ENCODE results near the gene IER5L.

The IER5L gene

DNA sequence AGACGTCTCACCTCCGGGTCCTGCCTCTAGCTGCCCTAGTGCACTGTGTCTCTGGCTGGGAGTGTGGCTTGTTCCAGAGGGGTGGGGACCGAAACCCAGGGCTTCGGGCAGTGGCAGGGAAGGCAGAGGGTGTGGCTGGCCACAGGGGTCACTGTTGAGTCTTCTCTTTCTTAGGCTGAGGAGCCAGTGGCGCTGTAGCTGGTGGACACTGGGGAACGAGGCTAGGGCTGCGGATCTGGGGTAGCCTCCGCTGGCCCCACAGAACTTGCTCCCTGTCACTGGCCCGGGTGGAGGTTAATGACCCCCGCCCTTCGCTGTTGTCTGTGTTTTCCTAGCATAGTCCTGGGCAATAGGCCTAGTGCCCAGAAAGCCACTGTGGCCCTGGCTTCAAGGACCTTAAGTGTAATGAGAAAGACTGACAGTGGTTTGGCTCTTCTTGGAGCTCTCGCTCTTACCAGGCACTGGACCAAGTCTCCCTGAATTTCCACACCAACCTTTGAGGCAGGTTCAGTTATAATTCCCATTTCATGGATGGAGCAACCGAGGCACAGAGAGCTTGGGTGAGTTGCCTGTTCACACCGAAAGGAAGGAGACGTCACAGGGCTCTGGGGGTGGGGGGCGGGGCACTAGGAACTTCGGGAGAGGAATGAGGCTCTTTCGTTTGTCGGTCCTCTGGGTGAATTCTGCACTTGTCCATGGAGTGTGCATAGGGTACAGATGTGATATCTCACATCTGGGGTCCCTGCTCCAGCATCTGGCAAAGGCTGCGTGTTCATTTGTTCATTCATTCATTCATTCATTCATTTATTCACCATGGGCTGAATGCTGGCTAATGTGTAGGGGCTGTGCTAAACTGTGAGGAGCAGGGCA lies 4.8 kb upstream of the IER5L start:
- no peak for FAIRE-seq
- no peak for DNase-seq (ENCODE audit: insufficient read length, low spot score)
- TF ChIP-seq, protein P1, sequence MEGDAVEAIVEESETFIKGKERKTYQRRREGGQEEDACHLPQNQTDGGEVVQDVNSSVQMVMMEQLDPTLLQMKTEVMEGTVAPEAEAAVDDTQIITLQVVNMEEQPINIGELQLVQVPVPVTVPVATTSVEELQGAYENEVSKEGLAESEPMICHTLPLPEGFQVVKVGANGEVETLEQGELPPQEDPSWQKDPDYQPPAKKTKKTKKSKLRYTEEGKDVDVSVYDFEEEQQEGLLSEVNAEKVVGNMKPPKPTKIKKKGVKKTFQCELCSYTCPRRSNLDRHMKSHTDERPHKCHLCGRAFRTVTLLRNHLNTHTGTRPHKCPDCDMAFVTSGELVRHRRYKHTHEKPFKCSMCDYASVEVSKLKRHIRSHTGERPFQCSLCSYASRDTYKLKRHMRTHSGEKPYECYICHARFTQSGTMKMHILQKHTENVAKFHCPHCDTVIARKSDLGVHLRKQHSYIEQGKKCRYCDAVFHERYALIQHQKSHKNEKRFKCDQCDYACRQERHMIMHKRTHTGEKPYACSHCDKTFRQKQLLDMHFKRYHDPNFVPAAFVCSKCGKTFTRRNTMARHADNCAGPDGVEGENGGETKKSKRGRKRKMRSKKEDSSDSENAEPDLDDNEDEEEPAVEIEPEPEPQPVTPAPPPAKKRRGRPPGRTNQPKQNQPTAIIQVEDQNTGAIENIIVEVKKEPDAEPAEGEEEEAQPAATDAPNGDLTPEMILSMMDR (IDR thresholded peaks at IDR 0.05; ENCODE audit: insufficient read depth, missing control alignments): no peak

DNA sequence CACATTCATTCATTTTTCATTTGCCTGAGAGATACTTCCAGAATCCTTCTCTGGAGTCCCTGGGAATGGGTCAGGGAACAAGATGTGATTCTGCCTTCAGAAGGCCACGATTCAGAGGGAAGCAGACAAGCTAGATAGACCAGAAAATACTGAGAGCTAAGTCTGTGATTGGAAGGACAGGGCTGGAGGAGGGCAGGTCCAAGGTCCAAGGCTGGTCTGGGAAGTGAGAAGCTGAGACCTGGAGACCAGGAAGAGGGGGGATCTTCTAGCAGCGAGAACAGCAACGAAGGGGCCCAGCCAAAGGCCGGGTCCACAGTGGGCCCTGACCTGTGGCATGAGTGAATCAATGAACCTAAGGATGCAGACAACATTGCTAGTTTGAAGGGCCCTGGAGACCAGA lies 4.1 kb upstream of the IER5L start:
- no peak for DNase-seq (ENCODE audit: insufficient read length, low spot score)
- TF ChIP-seq, protein P1 (IDR thresholded peaks at IDR 0.05; ENCODE audit: insufficient read depth, missing control alignments): no peak
- no peak for FAIRE-seq

DNA sequence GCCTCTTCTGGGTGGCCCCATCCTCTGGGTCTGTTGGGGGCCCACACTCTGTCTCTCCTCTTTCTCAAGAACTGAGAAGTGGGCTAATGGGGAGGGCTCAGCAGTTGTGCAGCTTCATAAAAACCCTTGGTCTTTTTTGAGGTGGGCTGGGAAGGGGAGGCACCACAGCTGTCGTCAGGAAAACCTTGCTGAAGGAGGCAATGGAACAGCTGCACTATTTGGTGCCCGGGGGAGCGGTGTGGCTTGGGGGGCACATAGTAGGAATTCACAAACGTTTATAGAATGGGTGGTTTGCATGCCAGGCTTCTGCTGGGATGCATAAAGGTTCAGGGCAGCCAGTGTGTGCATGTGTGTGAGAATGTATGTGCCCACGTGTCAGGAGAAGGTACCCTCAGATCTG lies 3.2 kb upstream of the IER5L start:
- TF ChIP-seq, protein P1 (IDR thresholded peaks at IDR 0.05; ENCODE audit: insufficient read depth, missing control alignments): no peak
- no peak for DNase-seq (ENCODE audit: insufficient read length, low spot score)
- no peak for FAIRE-seq

DNA sequence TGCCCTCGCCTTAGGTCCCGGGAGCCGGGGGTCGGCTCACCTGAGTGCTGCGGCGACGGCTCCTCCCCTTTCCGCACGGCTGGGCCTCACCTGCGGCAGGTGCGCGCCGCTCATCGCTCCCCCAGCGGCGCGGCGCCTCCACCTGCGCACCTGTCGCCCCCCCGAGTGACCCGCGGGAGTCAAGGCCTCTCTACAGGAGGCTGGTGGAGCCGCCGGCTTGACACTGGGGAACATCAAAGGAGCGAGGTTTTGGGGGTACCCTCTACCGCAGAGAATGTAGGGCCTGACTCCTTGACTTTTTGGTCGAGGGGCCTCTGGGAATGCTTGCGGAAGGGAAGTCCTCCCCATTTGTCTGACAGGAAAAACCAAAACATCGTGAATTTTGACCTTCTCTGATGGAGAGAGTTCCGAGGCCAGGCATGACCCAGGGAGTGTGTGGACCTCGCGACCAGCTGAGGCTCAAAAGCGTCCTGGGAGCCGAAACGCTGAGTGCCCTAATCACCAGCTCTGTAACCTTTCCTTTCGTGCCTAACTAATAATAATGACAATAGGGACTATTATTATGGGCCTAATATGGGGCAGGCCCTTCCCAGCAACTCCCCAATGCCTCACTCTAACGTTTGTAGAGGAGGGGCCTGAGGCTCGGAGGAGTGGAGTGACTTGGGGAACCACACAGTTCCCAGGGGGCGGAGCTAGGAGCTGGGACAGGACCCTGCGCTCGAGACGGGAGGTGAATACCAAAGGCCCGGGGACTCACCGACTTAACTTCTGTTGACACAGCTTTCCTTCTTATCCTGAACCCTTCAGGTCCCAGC lies 714 bp upstream of the IER5L start:
- TF ChIP-seq, protein P1 (IDR thresholded peaks at IDR 0.05; ENCODE audit: insufficient read depth, missing control alignments): no peak
- DNase-seq (ENCODE audit: insufficient read length, low spot score): no peak
- FAIRE-seq: no peak

DNA sequence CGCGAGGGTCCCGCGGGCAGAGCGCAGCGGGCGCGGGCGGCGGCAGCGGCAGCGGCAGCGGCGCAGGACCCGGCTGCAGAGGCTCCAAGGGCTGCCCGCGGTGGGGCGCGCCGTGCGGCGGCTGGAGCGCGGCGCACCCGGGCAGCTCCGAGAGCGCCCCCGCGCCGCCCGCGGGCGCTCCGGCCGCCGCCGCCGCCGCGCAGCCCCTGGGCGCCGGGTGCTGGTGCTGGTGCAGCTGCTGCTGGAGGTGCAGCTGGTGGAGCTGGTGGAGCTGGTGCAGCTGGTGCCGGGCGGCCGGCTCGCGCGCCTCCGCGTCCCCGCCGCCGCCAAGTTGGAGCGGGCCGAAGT lies 644 bp downstream of the IER5L start:
- FAIRE-seq (no peak), DNase-seq (ENCODE audit: insufficient read length, low spot score) (peak; percentile 24)
- TF ChIP-seq, protein P1 (IDR thresholded peaks at IDR 0.05; ENCODE audit: insufficient read depth, missing control alignments): no peak

DNA sequence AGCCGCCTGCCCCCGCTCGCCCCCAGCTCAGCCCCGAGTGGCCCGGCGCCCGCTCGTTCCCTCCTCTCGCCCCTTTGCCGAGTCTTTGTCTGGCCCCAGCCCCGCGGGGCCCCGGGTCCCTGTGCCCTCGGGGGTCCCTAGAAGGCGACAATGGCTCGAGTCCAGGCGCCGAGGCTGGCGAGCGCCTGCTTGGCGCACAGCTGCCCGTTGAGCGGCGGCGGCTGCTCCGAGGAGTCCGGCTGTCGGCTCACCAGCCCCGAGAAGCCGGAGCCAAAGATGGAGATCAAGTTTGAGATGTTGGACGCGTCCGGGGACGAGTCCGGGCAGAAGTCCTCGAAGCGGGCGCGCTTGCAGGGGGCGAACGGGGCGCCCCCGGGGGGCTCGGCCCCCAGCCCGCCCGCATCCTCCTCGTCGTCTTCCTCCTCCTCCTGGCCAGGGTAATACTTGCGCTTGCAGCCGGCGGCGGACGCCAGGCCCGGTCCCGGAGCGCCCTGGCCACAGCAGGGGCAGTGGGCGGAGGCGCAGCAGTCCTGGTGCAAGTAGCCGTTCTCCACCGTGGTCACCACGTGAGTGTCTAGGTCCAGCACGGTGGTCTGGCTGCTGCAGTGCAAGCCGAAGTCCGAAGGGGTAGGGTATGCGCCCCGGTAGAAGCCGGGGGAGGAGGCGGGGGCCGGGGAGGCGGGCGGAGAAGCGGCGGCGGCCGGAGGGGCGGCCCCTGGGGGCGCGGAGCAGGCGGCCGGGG lies 1.2 kb downstream of the IER5L start:
- DNase-seq (ENCODE audit: insufficient read length, low spot score) (peak; percentile 31), FAIRE-seq (no peak)
- TF ChIP-seq, protein P1 (IDR thresholded peaks at IDR 0.05; ENCODE audit: insufficient read depth, missing control alignments): no peak
